OCI-LY1 (cell line): ENCODE measurements around the gene HECW1.

Experiments
- CTCF ChIP-seq: fragments of 200-600 bp; sonication (generic), shearing (Covaris generic); IDR thresholded peaks from 2 replicates; pipeline ENCODE4 v1.5.1; 2017; ENCODE audit warnings: mild to moderate bottlenecking, antibody characterized with exemption, low read length, moderate library complexity, mixed read lengths
- EZH2 ChIP-seq: fragments of 200-600 bp; sonication (generic), shearing (Covaris generic); IDR thresholded peaks from 2 replicates; pipeline ENCODE4 v1.8.0; 2017; ENCODE audit warnings: borderline replicate concordance, mixed run types, mild to moderate bottlenecking, antibody characterized with exemption, low read length, moderate library complexity, mixed read lengths

GRCh38 chr7:43470110-43470509 lies 357.7 kb downstream of the HECW1 start:
- TF ChIP-seq CTCF: no peak
- no peak for TF ChIP-seq EZH2
